ENCODE measurements around the gene IRF3.

DNA sequence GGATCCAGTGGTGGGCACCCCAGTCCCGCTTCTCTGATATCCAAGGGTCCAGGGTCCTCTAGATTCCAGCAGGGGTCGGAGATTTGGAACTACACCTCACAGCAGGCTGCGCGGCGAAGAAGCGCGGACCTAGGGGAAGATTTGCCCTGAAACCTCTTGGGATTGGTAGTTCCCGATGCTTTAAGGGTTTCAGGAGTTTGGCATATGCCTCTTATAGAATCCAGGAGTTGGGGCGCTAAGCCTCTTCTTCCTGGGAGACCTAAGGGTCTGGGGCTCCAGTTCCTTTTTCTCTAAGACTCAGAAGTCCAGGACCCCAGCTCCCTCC, 425 bp upstream of the IRF3 start:
- no peak for TF ChIP-seq POLR2A (IDR thresholded peaks at IDR 0.05)
- TF ChIP-seq, protein P1, sequence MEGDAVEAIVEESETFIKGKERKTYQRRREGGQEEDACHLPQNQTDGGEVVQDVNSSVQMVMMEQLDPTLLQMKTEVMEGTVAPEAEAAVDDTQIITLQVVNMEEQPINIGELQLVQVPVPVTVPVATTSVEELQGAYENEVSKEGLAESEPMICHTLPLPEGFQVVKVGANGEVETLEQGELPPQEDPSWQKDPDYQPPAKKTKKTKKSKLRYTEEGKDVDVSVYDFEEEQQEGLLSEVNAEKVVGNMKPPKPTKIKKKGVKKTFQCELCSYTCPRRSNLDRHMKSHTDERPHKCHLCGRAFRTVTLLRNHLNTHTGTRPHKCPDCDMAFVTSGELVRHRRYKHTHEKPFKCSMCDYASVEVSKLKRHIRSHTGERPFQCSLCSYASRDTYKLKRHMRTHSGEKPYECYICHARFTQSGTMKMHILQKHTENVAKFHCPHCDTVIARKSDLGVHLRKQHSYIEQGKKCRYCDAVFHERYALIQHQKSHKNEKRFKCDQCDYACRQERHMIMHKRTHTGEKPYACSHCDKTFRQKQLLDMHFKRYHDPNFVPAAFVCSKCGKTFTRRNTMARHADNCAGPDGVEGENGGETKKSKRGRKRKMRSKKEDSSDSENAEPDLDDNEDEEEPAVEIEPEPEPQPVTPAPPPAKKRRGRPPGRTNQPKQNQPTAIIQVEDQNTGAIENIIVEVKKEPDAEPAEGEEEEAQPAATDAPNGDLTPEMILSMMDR (IDR thresholded peaks at IDR 0.05) = no peak
